Epithelial cell of proximal tubule (primary cell): ENCODE measurements around the gene CLEC4M. TPM values are rescaled to one million over a fixed set of nuclear protein-coding genes. Genes with fewer than 3 reads are reported as not detected.

Source experiments
- DNase-seq: peaks from one replicate; pipeline ENCODE4 v3.0.0-alpha.2; 2011; ENCODE audit warnings: low read depth
- H3K4me3 ChIP-seq: 2 replicates; pipeline ENCODE4 v1.5.1; 2011; ENCODE audit warnings: low read depth, mild to moderate bottlenecking, low read length
- total RNA-seq: library from RNA; depleted of rRNA; stranded (reverse); fragments of >200 nt; gene quantifications from 2 replicates; pipeline ENCODE4 v1.2.3, GENCODE V29; 2015
- TF ChIP-seq, protein P1 (sequence below): conservative IDR thresholded peaks from 2 replicates; pipeline ENCODE4 v1.5.1; 2012; ENCODE audit warnings: low read depth, mild to moderate bottlenecking, low read length

CLEC4M gene, protein sequence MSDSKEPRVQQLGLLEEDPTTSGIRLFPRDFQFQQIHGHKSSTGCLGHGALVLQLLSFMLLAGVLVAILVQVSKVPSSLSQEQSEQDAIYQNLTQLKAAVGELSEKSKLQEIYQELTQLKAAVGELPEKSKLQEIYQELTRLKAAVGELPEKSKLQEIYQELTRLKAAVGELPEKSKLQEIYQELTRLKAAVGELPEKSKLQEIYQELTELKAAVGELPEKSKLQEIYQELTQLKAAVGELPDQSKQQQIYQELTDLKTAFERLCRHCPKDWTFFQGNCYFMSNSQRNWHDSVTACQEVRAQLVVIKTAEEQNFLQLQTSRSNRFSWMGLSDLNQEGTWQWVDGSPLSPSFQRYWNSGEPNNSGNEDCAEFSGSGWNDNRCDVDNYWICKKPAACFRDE
- not detected in 2 replicates for total RNA-seq

GRCh38 chr19:7762719-7763293, at the start of gene CLEC4M:
Gene CLEC4M (plus strand): TSS chr19:7763243. CDS start chr19:7763267, 24 bp downstream.
- DNase-seq: no peak
- H3K4me3 ChIP-seq: no peak within 1 kb of the TSS
- TF ChIP-seq, protein P1, sequence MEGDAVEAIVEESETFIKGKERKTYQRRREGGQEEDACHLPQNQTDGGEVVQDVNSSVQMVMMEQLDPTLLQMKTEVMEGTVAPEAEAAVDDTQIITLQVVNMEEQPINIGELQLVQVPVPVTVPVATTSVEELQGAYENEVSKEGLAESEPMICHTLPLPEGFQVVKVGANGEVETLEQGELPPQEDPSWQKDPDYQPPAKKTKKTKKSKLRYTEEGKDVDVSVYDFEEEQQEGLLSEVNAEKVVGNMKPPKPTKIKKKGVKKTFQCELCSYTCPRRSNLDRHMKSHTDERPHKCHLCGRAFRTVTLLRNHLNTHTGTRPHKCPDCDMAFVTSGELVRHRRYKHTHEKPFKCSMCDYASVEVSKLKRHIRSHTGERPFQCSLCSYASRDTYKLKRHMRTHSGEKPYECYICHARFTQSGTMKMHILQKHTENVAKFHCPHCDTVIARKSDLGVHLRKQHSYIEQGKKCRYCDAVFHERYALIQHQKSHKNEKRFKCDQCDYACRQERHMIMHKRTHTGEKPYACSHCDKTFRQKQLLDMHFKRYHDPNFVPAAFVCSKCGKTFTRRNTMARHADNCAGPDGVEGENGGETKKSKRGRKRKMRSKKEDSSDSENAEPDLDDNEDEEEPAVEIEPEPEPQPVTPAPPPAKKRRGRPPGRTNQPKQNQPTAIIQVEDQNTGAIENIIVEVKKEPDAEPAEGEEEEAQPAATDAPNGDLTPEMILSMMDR: no peak

- H3K4me3 ChIP-seq: no peak overlapping the region
- DNase-seq: no peak
- TF ChIP-seq, protein P1: no peak
Observed at GRCh38 chr19:7715671-7716070, 47.4 kb upstream of the CLEC4M start.

DNA sequence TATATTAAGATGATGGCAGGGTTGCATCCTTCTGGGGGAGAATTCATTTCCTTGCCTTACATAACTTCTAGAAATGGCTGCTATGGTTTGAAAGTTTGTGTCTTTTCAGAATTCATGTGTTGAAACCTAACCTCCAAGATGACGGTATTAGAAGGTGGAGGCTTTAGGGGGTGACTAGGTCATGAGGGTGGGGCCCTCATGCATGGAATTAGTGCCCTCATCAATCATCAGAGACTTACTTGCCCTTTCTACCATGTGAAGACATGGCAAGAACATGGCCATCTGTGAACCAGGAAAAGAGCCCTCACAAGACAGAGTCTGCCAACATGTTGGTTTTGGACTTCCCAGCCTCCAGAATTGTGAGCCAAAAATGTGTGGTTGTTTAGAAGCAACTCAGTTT, 46.3 kb upstream of the CLEC4M start:
- TF ChIP-seq, protein P1: no peak
- no peak for DNase-seq
- H3K4me3 ChIP-seq: no peak overlapping the region

DNA sequence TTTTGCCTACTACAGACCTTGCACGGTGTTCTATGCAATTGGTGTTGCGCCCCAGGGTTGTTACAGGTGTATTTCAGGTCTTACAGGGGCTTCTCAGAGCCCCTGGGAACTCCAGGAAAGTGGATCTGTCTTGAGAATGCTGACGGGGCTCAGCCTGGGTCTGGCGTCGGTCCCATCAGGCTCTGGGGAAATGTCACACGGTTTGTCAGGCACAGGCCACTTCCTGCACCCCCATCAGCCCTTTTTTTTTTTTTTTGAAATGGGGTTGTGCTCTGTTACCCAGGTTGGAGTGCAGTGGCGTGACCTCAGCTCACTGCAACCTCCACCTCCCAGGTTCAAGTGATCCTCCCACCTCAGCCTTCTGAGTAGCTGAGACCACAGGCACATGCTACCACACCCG, 44.4 kb upstream of the CLEC4M start:
- no peak overlapping the region for H3K4me3 ChIP-seq
- TF ChIP-seq, protein P1: no peak
- no peak for DNase-seq

GRCh38 chr19:7720351-7720750, 42.7 kb upstream of the CLEC4M start:
- H3K4me3 ChIP-seq: no peak overlapping the region
- TF ChIP-seq, protein P1: no peak

GRCh38 chr19:7722231-7722651, 40.8 kb upstream of the CLEC4M start:
- H3K4me3 ChIP-seq: no peak overlapping the region
- TF ChIP-seq, protein P1: no peak
- no peak for DNase-seq

More at GRCh38 chr19:7720351-7720750, 42.7 kb upstream of the CLEC4M start:
- DNase-seq: no peak

GRCh38 chr19:7725791-7726190, 37.3 kb upstream of the CLEC4M start:
- TF ChIP-seq, protein P1: no peak
- H3K4me3 ChIP-seq: no peak overlapping the region
- no peak for DNase-seq
